ENCODE data around the gene SDR42E1.

Gene SDR42E1

GRCh38 chr16:82033683-82034300 lies 22.5 kb upstream of the SDR42E1 start:
- TF ChIP-seq TAF1 (IDR thresholded peaks at IDR 0.05; ENCODE audit: borderline replicate concordance, insufficient read depth, low read length) (no peak), REST (IDR thresholded peaks at IDR 0.05; ENCODE audit: insufficient read depth in 1 of 2, low read depth in 2 of 2, low read length in 2 of 2) (no peak), SIN3A (IDR thresholded peaks at IDR 0.05; ENCODE audit: borderline replicate concordance, insufficient read depth, low read length) (no peak), FOXP2 (optimal IDR thresholded peaks at IDR 0.05; ENCODE audit: borderline replicate concordance, extremely low read depth, extremely low read length, insufficient read depth) (no peak), POLR2AphosphoS5 (IDR thresholded peaks at IDR 0.05; ENCODE audit: low read depth, low read length) (no peak)

GRCh38 chr16:82033006-82033405 lies 21.7 kb upstream of the SDR42E1 start:
- TF ChIP-seq FOXP2 (optimal IDR thresholded peaks at IDR 0.05; ENCODE audit: borderline replicate concordance, extremely low read depth, extremely low read length, insufficient read depth): no peak
- TF ChIP-seq POLR2AphosphoS5 (IDR thresholded peaks at IDR 0.05; ENCODE audit: low read depth, low read length): no peak
- TF ChIP-seq SIN3A (IDR thresholded peaks at IDR 0.05; ENCODE audit: borderline replicate concordance, insufficient read depth, low read length): no peak
- TF ChIP-seq REST (IDR thresholded peaks at IDR 0.05; ENCODE audit: insufficient read depth in 1 of 2, low read depth in 2 of 2, low read length in 2 of 2): no peak
- no peak for TF ChIP-seq TAF1 (IDR thresholded peaks at IDR 0.05; ENCODE audit: borderline replicate concordance, insufficient read depth, low read length)

- TF ChIP-seq FOXP2 (optimal IDR thresholded peaks at IDR 0.05; ENCODE audit: borderline replicate concordance, extremely low read depth, extremely low read length, insufficient read depth) (no peak), TAF1 (IDR thresholded peaks at IDR 0.05; ENCODE audit: borderline replicate concordance, insufficient read depth, low read length) (no peak), POLR2AphosphoS5 (IDR thresholded peaks at IDR 0.05; ENCODE audit: low read depth, low read length) (no peak), REST (IDR thresholded peaks at IDR 0.05; ENCODE audit: insufficient read depth in 1 of 2, low read depth in 2 of 2, low read length in 2 of 2) (no peak), SIN3A (IDR thresholded peaks at IDR 0.05; ENCODE audit: borderline replicate concordance, insufficient read depth, low read length) (no peak)
Observed at GRCh38 chr16:82031116-82032084, 20.1 kb upstream of the SDR42E1 start.

- TF ChIP-seq SIN3A (IDR thresholded peaks at IDR 0.05; ENCODE audit: borderline replicate concordance, insufficient read depth, low read length): no peak
- TF ChIP-seq REST (IDR thresholded peaks at IDR 0.05; ENCODE audit: insufficient read depth in 1 of 2, low read depth in 2 of 2, low read length in 2 of 2): no peak
- TF ChIP-seq FOXP2 (optimal IDR thresholded peaks at IDR 0.05; ENCODE audit: borderline replicate concordance, extremely low read depth, extremely low read length, insufficient read depth): no peak
- TF ChIP-seq TAF1 (IDR thresholded peaks at IDR 0.05; ENCODE audit: borderline replicate concordance, insufficient read depth, low read length): no peak
- TF ChIP-seq POLR2AphosphoS5 (IDR thresholded peaks at IDR 0.05; ENCODE audit: low read depth, low read length): no peak
Observed at GRCh38 chr16:82027629-82028064, 16.4 kb upstream of the SDR42E1 start.

All from PFSK-1 (cell line).